Mesothelial cell of epicardium (in vitro differentiated cells): ENCODE measurements around the gene TOMM70. TPM values are rescaled to one million over a fixed set of nuclear protein-coding genes. Genes with fewer than 3 reads are reported as not detected.

Source experiments
- DNase-seq, 2 experiments: peaks; one replicate each; pipeline ENCODE4 v3.0.0; 2021; ENCODE audit warnings: low spot score in 2 of 2; ENCODE audit not compliant: unreplicated experiment in 2 of 2
- H3K27ac Mint-ChIP-seq: 2 replicates; pipeline ENCODE4 v1.8.0; 2021; ENCODE audit warnings: mixed read lengths
- H3K27me3 Mint-ChIP-seq: 2 replicates; pipeline ENCODE4 v1.8.0; 2021; ENCODE audit warnings: low read depth, mixed read lengths
- H3K36me3 Mint-ChIP-seq: 2 replicates; pipeline ENCODE4 v1.8.0; 2021; ENCODE audit warnings: mixed read lengths
- H3K4me1 Mint-ChIP-seq: 2 replicates; pipeline ENCODE4 v1.8.0; 2021; ENCODE audit warnings: mixed read lengths
- H3K4me3 Mint-ChIP-seq: 2 replicates; pipeline ENCODE4 v1.8.0; 2021; ENCODE audit warnings: mild to moderate bottlenecking, moderate library complexity, mixed read lengths
- H3K9me3 Mint-ChIP-seq: 2 replicates; pipeline ENCODE4 v1.8.0; 2021; ENCODE audit warnings: mixed read lengths
- CTCF ChIP-seq: fragments of 200-600 bp; sonication (generic); IDR thresholded peaks from one replicate; pipeline ENCODE4 v1.5.0; 2021; ENCODE audit warnings: antibody characterized with exemption; ENCODE audit not compliant: unreplicated experiment
- total RNA-seq: library from RNA; stranded (reverse); gene quantifications from 3 replicates; pipeline ENCODE4 v1.2.1, GENCODE V29; 2021

The TOMM70 gene
- total RNA-seq, 1 donor from 2014 or later, result 37.3 TPM

- Mint-ChIP-seq H3K27ac (no peak overlapping the region), H3K4me3 (no peak overlapping the region), H3K36me3 (no peaks in the 10 kb centered on the region), H3K4me1 (peaks cover 20% of the 10 kb centered on the region), H3K9me3 (no peaks in the 10 kb centered on the region), H3K27me3 (no peaks in the 10 kb centered on the region)
- no peak for DNase-seq
- no peak for TF ChIP-seq CTCF
Observed at GRCh38 chr3:100395679-100396431, 5.0 kb downstream of the TOMM70 start.

- H3K4me3 Mint-ChIP-seq, result no peak overlapping the region
- H3K27me3 Mint-ChIP-seq, result no peaks in the 10 kb centered on the region
- H3K36me3 Mint-ChIP-seq, result peaks cover 24% of the 10 kb centered on the region
- peaks cover 13% of the 10 kb centered on the region for H3K9me3 Mint-ChIP-seq
- peaks cover 6% of the 10 kb centered on the region for H3K4me1 Mint-ChIP-seq
- DNase-seq, result no peak
- no peak for TF ChIP-seq CTCF
- no peak overlapping the region for H3K27ac Mint-ChIP-seq
Observed at GRCh38 chr3:100389025-100389424, 11.9 kb downstream of the TOMM70 start.

GRCh38 chr3:100386437-100387074, 14.3 kb downstream of the TOMM70 start:
- Mint-ChIP-seq H3K9me3 (peaks cover 13% of the 10 kb centered on the region), H3K4me3 (no peak overlapping the region), H3K4me1 (peaks cover 6% of the 10 kb centered on the region), H3K36me3 (peaks cover 26% of the 10 kb centered on the region), H3K27me3 (no peaks in the 10 kb centered on the region), H3K27ac (peak overlapping the region; percentile 63)
- no peak for TF ChIP-seq CTCF
- no peak for DNase-seq

- no peaks in the 10 kb centered on the region for H3K27me3 Mint-ChIP-seq
- no peak overlapping the region for H3K27ac Mint-ChIP-seq
- no peak for DNase-seq
- H3K36me3 Mint-ChIP-seq, result peaks cover 36% of the 10 kb centered on the region
- no peak for TF ChIP-seq CTCF
- peaks cover 6% of the 10 kb centered on the region for H3K4me1 Mint-ChIP-seq
- peaks cover 13% of the 10 kb centered on the region for H3K9me3 Mint-ChIP-seq
- H3K4me3 Mint-ChIP-seq, result no peak overlapping the region
Observed at GRCh38 chr3:100384733-100385525, 16.0 kb downstream of the TOMM70 start.

- H3K9me3 Mint-ChIP-seq, result no peaks in the 10 kb centered on the region
- no peak for DNase-seq
- no peak overlapping the region for H3K4me3 Mint-ChIP-seq
- no peak for TF ChIP-seq CTCF
- no peaks in the 10 kb centered on the region for H3K27me3 Mint-ChIP-seq
- H3K27ac Mint-ChIP-seq, result no peak overlapping the region
- H3K4me1 Mint-ChIP-seq, result no peaks in the 10 kb centered on the region
- H3K36me3 Mint-ChIP-seq, result peaks cover 28% of the 10 kb centered on the region
Observed at GRCh38 chr3:100376301-100376700, 24.6 kb downstream of the TOMM70 start.
